HG03175 (cell line): ENCODE data around the gene ZNF683.

ENCODE experiments used
- ATAC-seq: cut with Tn5 transposase; IDR thresholded peaks from one replicate; pipeline ENCODE4 v1.9.1; 2021; ENCODE audit warnings: mild to moderate bottlenecking, moderate library complexity; ENCODE audit not compliant: unreplicated experiment

ZNF683 gene

GRCh38 chr1:26359981-26360806 is 12.4 kb downstream of the ZNF683 start:
- no peak for ATAC-seq

- no peak for ATAC-seq
These were observed 13.9 kb downstream of the ZNF683 start for GRCh38 chr1:26358411-26359384.

GRCh38 chr1:26357121-26357602 is 15.4 kb downstream of the ZNF683 start:
- ATAC-seq, result no peak

- no peak for ATAC-seq
These were observed 16.4 kb downstream of the ZNF683 start for GRCh38 chr1:26356106-26356505.

- no peak for ATAC-seq
These were observed 17.6 kb downstream of the ZNF683 start for GRCh38 chr1:26354972-26355371.

- ATAC-seq, result no peak
These were observed 18.4 kb downstream of the ZNF683 start, which contains the start of gene CRYBG2 for GRCh38 chr1:26353976-26354820. Gene CRYBG2 (minus strand): TSS chr1:26354130. CDS start chr1:26346657, 7,473 bp downstream.

- ATAC-seq, result no peak
These were observed 19.2 kb downstream of the ZNF683 start for GRCh38 chr1:26353210-26353859.

- no peak for ATAC-seq
These were observed 20.2 kb downstream of the ZNF683 start for GRCh38 chr1:26352338-26352679.

GRCh38 chr1:26351590-26352337 is 20.8 kb downstream of the ZNF683 start:
- no peak for ATAC-seq

- no peak for ATAC-seq
These were observed 21.6 kb downstream of the ZNF683 start for GRCh38 chr1:26350701-26351589.

- no peak for ATAC-seq
These were observed 22.2 kb downstream of the ZNF683 start for GRCh38 chr1:26350343-26350700.

- ATAC-seq, result no peak
These were observed 22.7 kb downstream of the ZNF683 start for GRCh38 chr1:26349877-26350244.

GRCh38 chr1:26349188-26349876 is 23.2 kb downstream of the ZNF683 start:
- no peak for ATAC-seq

GRCh38 chr1:26346274-26347033 is 26.1 kb downstream of the ZNF683 start:
- ATAC-seq, result no peak

GRCh38 chr1:26345718-26346117 is 26.8 kb downstream of the ZNF683 start:
- no peak for ATAC-seq

GRCh38 chr1:26344147-26344920 is 28.2 kb downstream of the ZNF683 start:
- no peak for ATAC-seq
